ENCODE data around the gene PLA2G12A. TPM values are rescaled to one million over a fixed set of nuclear protein-coding genes. Genes with fewer than 3 reads are reported as not detected.

PLA2G12A gene
- total and polyA plus RNA-seq, 2 of the 8 experiments (the other 6 are each of a cell fraction or from before 2014, with no cell fraction given) = 26.6 to 47.2 TPM

DNA sequence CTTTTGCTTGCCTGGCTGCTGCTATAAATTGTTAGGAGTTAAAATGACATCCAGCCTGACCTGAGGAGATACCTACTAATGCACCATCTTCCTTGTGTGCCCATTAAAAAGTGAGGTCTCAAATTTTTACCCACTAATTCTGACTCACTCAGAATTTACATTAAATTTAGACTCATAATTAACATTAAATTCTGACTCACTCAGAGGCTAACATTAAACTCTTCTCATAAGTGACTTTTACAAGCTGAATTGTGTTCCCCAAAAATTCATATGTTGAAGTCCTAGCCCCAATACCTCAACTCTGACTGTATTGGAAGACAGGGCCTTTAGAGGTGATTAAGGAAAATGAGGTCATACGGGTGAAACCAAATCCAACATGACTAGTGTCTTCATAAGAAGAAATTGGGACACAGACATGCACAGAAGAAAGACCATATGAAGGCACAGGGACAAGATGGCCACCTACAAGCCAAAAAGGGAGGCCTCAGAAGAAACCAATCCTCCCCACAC is 38.4 kb downstream of the PLA2G12A start (continued):
- TF ChIP-seq KDM4A (IDR thresholded peaks at IDR 0.05; ENCODE audit: low read depth, low read length, severe bottlenecking) (no peak), POU5F1 (IDR thresholded peaks at IDR 0.05; ENCODE audit: low read depth, low read length) (no peak), SP4 (IDR thresholded peaks at IDR 0.05; ENCODE audit: low read length) (no peak), TCF12 (IDR thresholded peaks at IDR 0.05; ENCODE audit: low read depth, low read length) (no peak), KDM5A (IDR thresholded peaks at IDR 0.05; ENCODE audit: low read length) (no peak), ASH2L (IDR thresholded peaks at IDR 0.05; ENCODE audit: low read length) (no peak)
